HUES48 (cell line): ENCODE results near the gene EZH2.

Source experiments
- H3K27ac ChIP-seq: one replicate; pipeline ENCODE4 v1.7.0; 2013; ENCODE audit warnings: low read depth, low read length, inconsistent platforms
- H3K27me3 ChIP-seq: 2 replicates; pipeline ENCODE4 v1.6.1; 2013; ENCODE audit warnings: mild to moderate bottlenecking, low read length; ENCODE audit not compliant: control insufficient read depth, insufficient read depth
- H3K36me3 ChIP-seq: 2 replicates; pipeline ENCODE4 v1.6.1; 2013; ENCODE audit warnings: low read length; ENCODE audit not compliant: control insufficient read depth, insufficient read depth
- H3K4me1 ChIP-seq: 2 replicates; pipeline ENCODE4 v1.6.1; 2013; ENCODE audit warnings: mild to moderate bottlenecking, low read length; ENCODE audit not compliant: control insufficient read depth, insufficient read depth
- H3K4me3 ChIP-seq: 2 replicates; pipeline ENCODE4 v1.5.1; 2013; ENCODE audit warnings: mild to moderate bottlenecking, low read depth, low read length
- H3K9ac ChIP-seq: 2 replicates; pipeline ENCODE4 v1.6.1; 2013; ENCODE audit warnings: mild to moderate bottlenecking, low read depth, low read length, moderate library complexity
- H3K9me3 ChIP-seq: 2 replicates; pipeline ENCODE4 v1.6.1; 2013; ENCODE audit warnings: low read length; ENCODE audit not compliant: control insufficient read depth, insufficient read depth

The EZH2 gene

DNA sequence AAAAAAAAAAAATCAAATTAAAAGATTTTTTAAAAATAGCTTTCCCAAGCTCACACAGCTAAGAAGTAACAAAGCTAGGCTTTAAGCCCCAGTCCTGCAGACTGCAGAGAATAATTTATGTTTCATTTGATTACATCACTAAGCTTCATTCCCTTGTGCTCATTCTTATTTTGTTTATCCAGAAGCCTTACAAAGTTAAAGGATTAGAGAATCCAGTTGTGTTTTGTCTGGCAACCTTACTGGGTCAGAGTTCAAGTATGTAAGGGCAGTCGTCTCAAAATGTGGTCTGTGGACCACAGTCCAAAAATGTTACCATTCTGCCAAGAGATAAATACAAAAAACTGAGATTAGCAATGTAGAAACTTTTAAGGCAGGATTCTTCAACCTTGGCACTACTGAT lies 32.1 kb upstream of the EZH2 start:
- H3K9ac ChIP-seq = no peak overlapping the region
- no peaks in the 10 kb centered on the region for H3K9me3 ChIP-seq
- H3K36me3 ChIP-seq = no peaks in the 10 kb centered on the region
- no peaks in the 10 kb centered on the region for H3K27me3 ChIP-seq
- no peak overlapping the region for H3K4me3 ChIP-seq
- H3K27ac ChIP-seq = no peak overlapping the region
- no peaks in the 10 kb centered on the region for H3K4me1 ChIP-seq

DNA sequence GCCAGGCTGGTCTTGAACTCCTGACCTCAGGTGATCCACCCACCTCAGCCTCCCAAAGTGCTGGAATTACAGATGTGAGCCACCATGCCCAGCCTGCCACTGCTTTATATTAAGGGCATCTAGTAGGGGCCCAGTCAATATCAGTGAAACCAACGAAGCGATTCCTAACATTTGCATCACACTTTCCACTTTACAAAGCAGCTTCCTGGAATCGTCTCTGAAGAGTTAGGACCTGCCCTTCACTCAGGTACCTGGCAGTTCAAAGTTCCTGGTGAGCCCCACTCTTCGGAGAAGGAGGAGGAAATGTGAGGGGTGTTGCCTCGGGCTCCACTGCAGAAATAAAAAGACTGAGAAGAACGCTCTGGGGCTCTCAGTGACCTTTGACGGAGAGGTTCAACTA lies 31.1 kb upstream of the EZH2 start:
- Histone ChIP-seq H3K9ac (no peak overlapping the region), H3K36me3 (no peaks in the 10 kb centered on the region), H3K9me3 (no peaks in the 10 kb centered on the region), H3K4me1 (no peaks in the 10 kb centered on the region), H3K27ac (no peak overlapping the region), H3K27me3 (no peaks in the 10 kb centered on the region), H3K4me3 (no peak overlapping the region)

DNA sequence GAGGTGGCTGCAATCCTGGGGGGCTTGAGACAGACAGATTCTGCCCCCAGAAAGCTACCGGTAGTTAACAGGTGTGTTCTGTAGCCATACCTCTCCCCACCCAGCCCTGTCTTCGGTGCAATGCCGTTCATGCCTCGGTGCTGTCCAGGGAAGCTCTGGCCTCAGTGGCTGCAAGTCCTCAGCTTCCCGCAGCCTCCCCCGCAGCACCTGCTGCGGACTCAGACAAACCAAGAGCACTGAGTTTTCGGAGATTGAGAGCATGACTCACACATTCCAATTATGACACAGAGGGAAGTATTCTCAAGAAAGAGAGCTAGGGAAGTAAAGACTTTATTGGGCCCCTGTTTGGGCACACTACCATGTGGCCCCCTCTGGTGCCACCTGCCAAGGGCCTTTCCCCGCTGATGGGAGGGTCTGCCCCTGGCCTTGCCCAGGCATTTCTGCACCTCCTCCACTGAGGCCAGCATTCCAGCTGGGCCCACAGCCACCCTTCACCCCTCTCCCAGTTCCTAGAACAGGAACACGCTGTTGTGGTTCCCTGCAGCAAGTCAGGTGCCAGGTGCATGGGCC lies 30.2 kb upstream of the EZH2 start:
- Histone ChIP-seq H3K9ac (no peak overlapping the region), H3K4me3 (no peak overlapping the region), H3K9me3 (no peaks in the 10 kb centered on the region), H3K27me3 (no peaks in the 10 kb centered on the region), H3K27ac (no peak overlapping the region), H3K36me3 (no peaks in the 10 kb centered on the region), H3K4me1 (no peaks in the 10 kb centered on the region; the same call in 1 of the 2 replicates)

DNA sequence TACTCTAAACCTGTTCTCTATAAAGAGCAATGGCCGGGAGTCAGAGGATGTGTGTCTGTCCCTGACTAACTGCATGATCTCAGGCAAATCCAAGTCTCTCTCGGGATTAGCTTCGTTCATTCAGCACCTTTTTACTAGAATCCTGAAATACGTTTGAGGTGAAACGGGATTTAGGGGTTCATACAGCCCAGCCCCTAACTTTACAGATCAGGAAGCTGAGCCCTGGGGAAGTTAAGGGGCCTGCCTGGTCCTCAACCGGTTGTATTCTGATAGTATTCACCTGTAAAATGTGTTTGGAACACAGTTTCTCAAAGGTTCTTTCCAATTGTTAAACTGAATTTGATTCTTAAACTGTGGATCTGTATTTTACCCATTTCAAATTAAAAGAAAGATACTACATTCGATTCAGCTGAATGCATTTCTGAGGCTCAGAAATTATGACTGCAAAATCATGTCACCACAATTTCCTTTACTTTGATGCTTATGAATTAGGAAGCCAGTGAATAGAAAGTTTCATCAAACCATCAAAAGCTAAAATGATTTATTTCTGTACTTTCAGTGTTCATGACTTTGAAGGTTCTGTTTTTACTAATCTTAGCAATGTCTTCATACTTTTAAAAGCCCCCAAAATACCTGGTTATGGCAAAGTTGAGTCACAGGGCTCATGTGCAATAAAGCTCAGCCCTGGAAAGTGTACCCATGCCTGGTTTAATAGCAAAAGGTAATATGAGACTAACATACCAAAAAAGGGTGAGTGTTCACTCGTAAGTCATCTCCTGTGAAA lies 28.9 kb upstream of the EZH2 start:
- H3K27ac ChIP-seq = no peak overlapping the region
- H3K36me3 ChIP-seq = no peaks in the 10 kb centered on the region
- peaks cover 12% of the 10 kb centered on the region; the same call in 1 of the 2 replicates for H3K4me1 ChIP-seq
- no peak overlapping the region for H3K4me3 ChIP-seq
- H3K9me3 ChIP-seq = no peaks in the 10 kb centered on the region
- H3K27me3 ChIP-seq = no peaks in the 10 kb centered on the region
- H3K9ac ChIP-seq = no peak overlapping the region

DNA sequence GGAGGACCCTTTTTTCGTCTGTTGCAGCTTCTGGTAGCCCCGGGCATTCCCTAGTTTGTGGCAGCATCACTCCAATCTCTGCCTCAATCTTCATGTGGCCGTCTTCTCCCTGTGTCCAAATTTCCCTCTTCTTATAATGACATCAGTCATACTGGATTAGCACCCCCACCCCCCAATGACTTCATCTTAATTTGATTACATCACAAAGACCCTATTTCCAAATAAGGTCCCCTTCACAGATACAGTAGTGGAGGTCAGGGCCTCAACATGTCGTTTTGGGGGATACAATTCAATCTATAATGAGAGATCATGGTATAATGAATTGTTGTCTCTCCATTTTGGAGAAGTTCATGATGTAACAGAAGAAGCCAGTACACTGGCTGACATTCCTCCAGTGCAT lies 28.1 kb upstream of the EZH2 start:
- H3K9ac ChIP-seq = no peak overlapping the region

DNA sequence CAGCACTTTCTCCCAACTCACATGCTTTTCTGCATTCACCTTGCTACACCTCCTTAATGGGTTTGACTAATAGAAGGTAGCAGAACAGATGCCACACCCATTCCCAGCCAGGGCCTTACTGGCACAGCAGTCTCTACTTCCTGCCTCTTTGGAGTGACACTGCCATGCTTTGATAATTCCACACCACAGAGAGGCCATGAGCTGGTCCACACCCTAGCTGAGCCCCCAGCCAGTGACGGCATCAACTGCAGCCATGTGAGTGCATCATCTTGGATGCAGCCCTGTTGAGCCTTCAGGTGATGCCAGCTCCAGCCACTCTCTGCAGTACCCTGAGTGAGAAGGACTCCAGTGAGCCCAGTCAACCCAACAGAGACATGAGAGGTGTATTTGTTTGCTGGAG lies 27.5 kb upstream of the EZH2 start:
- H3K27ac ChIP-seq = no peak overlapping the region

More for the DNA sequence above, 28.1 kb upstream of the EZH2 start:
- peaks cover 12% of the 10 kb centered on the region; the same call in 1 of the 2 replicates for H3K4me1 ChIP-seq
- H3K27me3 ChIP-seq = no peaks in the 10 kb centered on the region
- no peak overlapping the region for H3K27ac ChIP-seq
- no peaks in the 10 kb centered on the region for H3K9me3 ChIP-seq
- H3K4me3 ChIP-seq = no peak overlapping the region
- no peaks in the 10 kb centered on the region for H3K36me3 ChIP-seq

DNA sequence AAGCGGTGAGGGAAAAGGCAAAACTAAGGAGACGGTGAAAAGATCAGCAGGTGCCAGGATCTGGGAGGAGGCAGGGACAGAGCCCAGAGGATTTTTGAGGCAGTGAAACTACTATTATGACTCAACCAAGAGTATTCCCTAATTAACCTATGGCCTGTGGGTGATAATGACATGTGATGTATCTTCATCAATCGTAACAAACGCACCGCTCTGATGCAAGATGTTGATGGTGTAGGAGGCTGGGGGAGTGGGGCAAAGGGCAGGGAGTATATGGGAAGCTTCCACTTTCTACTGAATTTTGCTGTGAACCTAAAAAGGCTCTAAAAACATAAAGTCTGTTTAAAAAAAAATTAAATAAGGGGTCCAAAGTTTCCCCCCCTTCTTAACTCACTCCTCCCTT lies 25.5 kb upstream of the EZH2 start:
- no peaks in the 10 kb centered on the region for H3K36me3 ChIP-seq
- no peak overlapping the region for H3K27ac ChIP-seq
- H3K9me3 ChIP-seq = no peaks in the 10 kb centered on the region
- H3K9ac ChIP-seq = no peak overlapping the region
- H3K4me3 ChIP-seq = no peak overlapping the region
- no peaks in the 10 kb centered on the region for H3K27me3 ChIP-seq
- peaks cover 23% of the 10 kb centered on the region; the same call in 1 of the 2 replicates for H3K4me1 ChIP-seq

More for the DNA sequence above, 27.5 kb upstream of the EZH2 start:
- Histone ChIP-seq H3K9ac (no peak overlapping the region), H3K9me3 (no peaks in the 10 kb centered on the region), H3K4me1 (peaks cover 12% of the 10 kb centered on the region; the same call in 1 of the 2 replicates), H3K36me3 (no peaks in the 10 kb centered on the region), H3K4me3 (no peak overlapping the region), H3K27me3 (no peaks in the 10 kb centered on the region)

DNA sequence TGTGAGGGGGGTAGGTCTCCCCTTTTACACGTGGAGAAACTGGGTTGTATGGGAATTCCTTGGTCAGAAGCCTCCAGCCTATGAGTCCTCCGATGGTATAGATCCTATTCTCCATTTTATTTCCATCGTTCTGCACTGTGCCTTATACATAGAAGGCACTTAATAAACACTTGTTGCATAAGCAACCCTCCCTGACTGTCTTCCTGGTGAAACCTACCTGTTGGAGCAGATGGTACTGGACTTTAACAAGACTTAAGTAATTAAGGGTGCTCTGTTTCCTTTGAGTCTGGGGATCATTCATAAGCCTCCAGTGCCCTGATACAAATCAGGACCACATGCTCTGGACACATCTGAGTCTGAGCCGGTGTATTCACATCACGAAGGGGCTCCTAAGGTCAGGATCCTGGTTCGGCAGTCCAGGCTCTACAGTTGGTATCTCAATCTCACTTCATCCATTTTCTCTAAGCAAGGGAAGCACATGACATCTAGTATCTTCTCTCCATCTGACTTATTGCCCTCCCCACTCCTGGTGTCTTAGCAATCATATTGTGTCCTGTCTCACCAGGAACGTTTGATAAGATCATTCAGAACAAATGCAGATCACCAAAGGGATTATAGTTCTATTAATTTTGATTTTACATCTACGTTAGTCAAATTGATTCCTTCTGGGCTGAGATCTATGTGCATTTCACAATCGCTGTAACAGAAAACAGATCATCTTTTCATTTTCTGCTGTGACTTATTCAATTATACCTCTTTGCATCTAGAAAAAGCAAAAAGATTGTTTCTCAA lies 22.8 kb upstream of the EZH2 start:
- Histone ChIP-seq H3K4me3 (no peak overlapping the region), H3K27ac (no peak overlapping the region), H3K36me3 (no peaks in the 10 kb centered on the region), H3K4me1 (peaks cover 23% of the 10 kb centered on the region; the same call in 1 of the 2 replicates), H3K27me3 (no peaks in the 10 kb centered on the region), H3K9me3 (no peaks in the 10 kb centered on the region), H3K9ac (no peak overlapping the region)

DNA sequence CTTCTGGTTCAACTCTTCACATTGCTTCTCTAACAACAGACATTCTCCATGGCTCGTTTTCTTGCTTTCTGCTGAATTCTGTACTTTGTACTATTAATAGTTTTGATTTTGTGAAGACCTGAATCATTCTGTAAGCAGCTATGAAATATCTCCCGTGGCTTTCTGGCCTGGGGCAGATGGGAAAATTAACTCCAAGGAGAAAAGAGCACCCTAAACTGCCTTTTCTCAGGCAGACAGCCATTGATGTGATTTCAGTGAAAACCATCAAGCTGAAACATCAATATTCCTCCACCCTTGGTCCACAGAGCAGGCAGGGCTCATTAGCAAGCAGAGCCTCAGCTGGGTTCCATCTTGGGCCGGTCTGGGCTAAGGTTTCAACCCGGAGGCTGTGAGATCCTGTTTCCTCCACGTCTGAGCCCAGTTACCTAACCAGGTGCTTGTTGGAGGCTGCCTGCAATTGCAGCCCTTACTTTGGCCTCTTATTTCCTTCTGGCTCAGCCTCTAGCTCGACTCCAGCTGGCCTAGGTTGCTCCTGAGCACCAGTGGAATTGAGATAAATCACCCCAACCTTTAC lies 21.1 kb upstream of the EZH2 start:
- no peak overlapping the region for H3K9ac ChIP-seq
- H3K4me1 ChIP-seq = peaks cover 23% of the 10 kb centered on the region; the same call in 1 of the 2 replicates
- H3K27me3 ChIP-seq = no peaks in the 10 kb centered on the region
- H3K27ac ChIP-seq = peak overlapping the region; percentile 14
- no peaks in the 10 kb centered on the region for H3K9me3 ChIP-seq
- no peak overlapping the region for H3K4me3 ChIP-seq
- H3K36me3 ChIP-seq = no peaks in the 10 kb centered on the region

DNA sequence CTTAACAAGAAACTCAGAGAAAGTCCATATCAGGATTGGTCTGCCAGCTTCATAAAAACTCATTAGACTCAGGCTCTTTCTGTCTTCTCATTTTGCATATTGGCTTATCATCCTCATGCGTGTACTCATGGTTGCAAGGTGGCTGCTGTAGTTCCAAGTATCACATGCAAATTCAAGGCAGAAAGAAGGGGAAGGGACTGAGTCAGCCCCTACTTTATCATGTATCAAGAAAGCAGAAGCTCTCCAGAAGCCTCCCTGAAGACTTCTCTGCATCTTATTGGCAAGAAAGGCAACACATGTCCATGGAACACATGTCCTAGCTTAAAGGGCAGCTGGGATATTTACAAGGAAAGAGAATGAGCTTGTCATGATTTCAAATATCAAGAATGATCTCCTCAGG lies 19.4 kb upstream of the EZH2 start:
- Histone ChIP-seq H3K27ac (no peak overlapping the region), H3K9ac (no peak overlapping the region)

More for the DNA sequence above, 19.4 kb upstream of the EZH2 start:
- H3K4me1 ChIP-seq = peaks cover 16% of the 10 kb centered on the region; the same call in 1 of the 2 replicates
- no peaks in the 10 kb centered on the region for H3K36me3 ChIP-seq
- H3K4me3 ChIP-seq = no peak overlapping the region
- no peaks in the 10 kb centered on the region for H3K9me3 ChIP-seq
- no peaks in the 10 kb centered on the region for H3K27me3 ChIP-seq
